AG04449 (cell line): ENCODE results near the gene MAP3K19.

ENCODE experiments used
- CTCF ChIA-PET: fragments of 350-600 bp; formaldehyde crosslinking; extraction: SDS; loops from one replicate; lab custom pipeline; 2021; ENCODE audit warnings: antibody characterized with exemption; lab: Yijun Ruan, JAX
- POLR2A ChIA-PET: fragments of 400-600, 350-600 bp; formaldehyde crosslinking; extraction: SDS; loops from one replicate; lab custom pipeline; 2020; ENCODE audit warnings: antibody characterized with exemption, inconsistent platforms; lab: Yijun Ruan, JAX
- DNase-seq: peaks from one replicate; pipeline ENCODE4 v3.0.0-alpha.2; 2010; ENCODE audit warnings: low read depth, low spot score
- H3K4me3 ChIP-seq: 2 replicates; pipeline ENCODE4 v1.5.1; 2011; ENCODE audit warnings: low read depth, mild to moderate bottlenecking, control low read depth, low read length
- TF ChIP-seq, protein P1 (sequence below): IDR thresholded peaks from one replicate; pipeline ENCODE4 v1.5.1; 2011; ENCODE audit warnings: mild to moderate bottlenecking, moderate library complexity, low read length, control low read depth, inconsistent platforms; ENCODE audit not compliant: insufficient read depth; ENCODE audit errors: missing control alignments

The MAP3K19 gene

GRCh38 chr2:135021618-135022017, 25.6 kb downstream of the MAP3K19 start:
- ChIA-PET POLR2A (no interaction called here), CTCF (interaction anchor here (1.2 kb wide), 1 partner anchor 18 kb away, joined by 3 read pairs; no protein-coding TSS in a partner anchor)
- DNase-seq = no peak
- TF ChIP-seq, protein P1, sequence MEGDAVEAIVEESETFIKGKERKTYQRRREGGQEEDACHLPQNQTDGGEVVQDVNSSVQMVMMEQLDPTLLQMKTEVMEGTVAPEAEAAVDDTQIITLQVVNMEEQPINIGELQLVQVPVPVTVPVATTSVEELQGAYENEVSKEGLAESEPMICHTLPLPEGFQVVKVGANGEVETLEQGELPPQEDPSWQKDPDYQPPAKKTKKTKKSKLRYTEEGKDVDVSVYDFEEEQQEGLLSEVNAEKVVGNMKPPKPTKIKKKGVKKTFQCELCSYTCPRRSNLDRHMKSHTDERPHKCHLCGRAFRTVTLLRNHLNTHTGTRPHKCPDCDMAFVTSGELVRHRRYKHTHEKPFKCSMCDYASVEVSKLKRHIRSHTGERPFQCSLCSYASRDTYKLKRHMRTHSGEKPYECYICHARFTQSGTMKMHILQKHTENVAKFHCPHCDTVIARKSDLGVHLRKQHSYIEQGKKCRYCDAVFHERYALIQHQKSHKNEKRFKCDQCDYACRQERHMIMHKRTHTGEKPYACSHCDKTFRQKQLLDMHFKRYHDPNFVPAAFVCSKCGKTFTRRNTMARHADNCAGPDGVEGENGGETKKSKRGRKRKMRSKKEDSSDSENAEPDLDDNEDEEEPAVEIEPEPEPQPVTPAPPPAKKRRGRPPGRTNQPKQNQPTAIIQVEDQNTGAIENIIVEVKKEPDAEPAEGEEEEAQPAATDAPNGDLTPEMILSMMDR = no peak
- H3K4me3 ChIP-seq = no peak overlapping the region

DNA sequence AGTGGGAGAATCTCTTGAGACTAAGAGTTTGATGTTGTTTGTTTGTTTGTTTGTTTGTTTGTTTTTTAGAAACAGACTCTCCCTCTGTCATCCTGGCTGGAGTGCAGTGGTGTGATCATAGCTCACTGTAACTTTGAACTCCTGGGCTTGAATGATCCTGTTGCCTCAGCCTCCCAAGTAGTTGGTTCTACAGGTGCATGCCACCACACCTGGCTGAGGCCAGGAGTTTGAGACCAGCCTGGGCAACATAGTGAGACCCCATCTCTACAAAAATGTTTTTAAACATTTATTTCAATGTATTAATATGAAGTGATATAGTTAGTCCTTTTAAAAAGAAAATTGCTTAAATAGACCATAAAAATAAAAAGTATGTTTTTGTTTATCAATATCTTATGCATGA, 35.6 kb downstream of the MAP3K19 start:
- ChIA-PET POLR2A (no interaction called here), CTCF (interaction anchor here (1.2 kb wide), 1 partner anchor 8 kb away, joined by 4 read pairs; no protein-coding TSS in a partner anchor)
- TF ChIP-seq, protein P1 = no peak
- H3K4me3 ChIP-seq = no peak overlapping the region
- DNase-seq = no peak

- ChIA-PET POLR2A (no interaction called here), CTCF (interaction anchor here (1.3 to 1.7 kb wide), 4 partner anchors 9 to 699 kb away, joined by 4 to 7 read pairs (median 5); no protein-coding TSS in a partner anchor)
- no peak for DNase-seq
- H3K4me3 ChIP-seq = no peak overlapping the region
- TF ChIP-seq, protein P1 = no peak
Observed at GRCh38 chr2:135010200-135010942, 36.9 kb downstream of the MAP3K19 start.

DNA sequence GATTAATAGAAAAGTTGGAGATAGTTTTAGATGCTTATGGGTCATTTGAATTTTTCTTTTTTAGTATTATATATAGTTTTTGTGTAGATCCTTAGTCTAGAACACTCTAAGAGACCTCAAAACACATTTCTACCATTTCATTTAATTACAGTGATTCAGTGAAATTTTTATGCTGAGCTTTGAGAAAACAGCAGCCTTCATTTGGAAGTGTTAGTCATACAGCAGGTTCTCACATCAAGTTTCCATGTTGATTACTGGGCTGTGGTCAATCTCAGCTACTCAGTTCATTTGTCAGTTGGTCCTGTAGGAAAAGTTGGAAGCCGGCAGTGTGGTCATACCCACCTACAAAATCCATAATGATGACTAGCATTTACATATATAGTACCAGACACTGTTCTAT, 37.9 kb downstream of the MAP3K19 start:
- no peak overlapping the region for H3K4me3 ChIP-seq
- TF ChIP-seq, protein P1 = no peak
- DNase-seq = no peak
- ChIA-PET CTCF (interaction anchor here (1.3 to 1.5 kb wide), 3 partner anchors 577 to 700 kb away, joined by 4 to 7 read pairs (median 5); no protein-coding TSS in a partner anchor), POLR2A (no interaction called here)

DNA sequence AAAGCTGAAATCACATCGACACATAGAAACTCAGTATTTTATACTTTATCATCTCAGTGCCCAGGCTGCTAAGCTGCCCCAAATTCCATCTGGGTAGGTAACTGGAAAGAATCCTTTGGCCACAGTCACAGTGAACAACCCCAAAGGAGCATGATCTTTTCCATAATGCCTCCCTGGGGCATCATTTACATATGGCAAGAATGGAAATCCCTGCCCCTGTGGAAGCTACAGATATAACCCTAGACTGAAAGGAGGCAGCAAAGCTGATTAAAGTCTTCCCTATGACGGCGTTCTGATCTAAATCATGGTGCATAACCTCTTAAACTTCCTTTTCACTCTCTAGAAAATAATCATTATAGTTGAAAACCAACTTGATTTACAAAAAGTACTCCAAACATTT, 41.5 kb downstream of the MAP3K19 start:
- DNase-seq = no peak
- CTCF ChIA-PET = interaction anchor here (0.8 to 9.4 kb wide), 8 partner anchors 9 to 704 kb away, joined by 3 to 131 read pairs (median 22); no protein-coding TSS in a partner anchor

More for the DNA sequence above, 41.5 kb downstream of the MAP3K19 start:
- H3K4me3 ChIP-seq = no peak overlapping the region
- TF ChIP-seq, protein P1 = no peak
- POLR2A ChIA-PET = no interaction called here
